ENCODE data around the gene PRSS56.
"Not testable (repeated sequence)": the region's sequence is repeated elsewhere in the genome, so short reads cannot be mapped to it uniquely, and the experiment has no call there.

PRSS56 gene

GRCh38 chr2:232524771-232525170 is 4.6 kb downstream of the PRSS56 start:
- DNase-seq (ENCODE audit: low read depth in 2 of 2, low spot score in 1 of 2) = no peak

DNA sequence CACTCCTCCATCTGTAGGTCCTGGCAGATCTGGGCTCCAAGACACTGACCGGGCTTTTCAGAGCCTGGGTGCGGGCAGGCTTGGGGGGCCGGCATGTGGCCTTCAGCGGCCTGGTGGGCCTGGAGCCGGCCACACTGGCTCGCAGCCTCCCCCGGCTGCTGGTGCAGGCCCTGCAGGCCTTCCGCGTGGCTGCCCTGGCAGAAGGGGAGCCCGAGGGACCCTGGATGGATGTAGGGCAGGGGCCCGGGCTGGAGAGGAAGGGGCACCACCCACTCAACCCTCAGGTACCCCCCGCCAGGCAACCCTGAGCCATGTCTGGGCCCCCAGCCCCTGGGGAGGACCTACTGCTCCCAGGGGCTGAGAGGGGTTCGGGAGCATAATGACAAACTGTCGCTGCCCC is 5.0 kb downstream of the PRSS56 start:
- DNase-seq (ENCODE audit: low read depth in 2 of 2, low spot score in 1 of 2) = no peak

- no peak for DNase-seq (ENCODE audit: low read depth in 2 of 2, low spot score in 1 of 2)
Measured at GRCh38 chr2:232525791-232526371, 5.7 kb downstream of the PRSS56 start, which contains the start of gene CHRND. Gene CHRND, plus strand, starts transcription at chr2:232526160. Its CDS starts 56 bp downstream, at chr2:232526216.

DNA sequence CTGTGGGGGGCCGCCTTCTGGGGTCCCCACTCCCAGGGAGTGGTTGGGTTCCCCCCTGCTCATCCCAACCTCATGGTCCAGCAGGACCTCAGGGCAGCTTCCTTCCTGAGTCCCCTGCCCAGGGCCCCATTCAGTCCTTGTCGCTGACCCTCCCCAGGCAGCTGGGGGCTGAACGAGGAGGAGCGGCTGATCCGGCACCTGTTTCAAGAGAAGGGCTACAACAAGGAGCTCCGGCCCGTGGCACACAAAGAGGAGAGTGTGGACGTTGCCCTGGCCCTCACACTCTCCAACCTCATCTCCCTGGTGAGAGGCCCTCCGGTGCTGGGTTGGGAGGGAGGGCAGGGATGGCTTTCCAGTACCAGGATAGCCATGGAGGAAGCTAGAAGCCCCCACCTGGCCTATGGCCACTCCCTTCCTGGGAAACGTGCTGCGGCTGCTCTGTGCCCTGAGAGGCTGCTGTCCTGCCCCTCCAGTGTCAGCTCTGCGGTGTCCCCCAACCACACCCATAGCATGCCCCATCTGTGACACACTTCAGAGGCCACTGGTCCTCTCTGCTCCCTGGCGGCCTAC is 6.3 kb downstream of the PRSS56 start:
- DNase-seq (ENCODE audit: low read depth in 2 of 2, low spot score in 1 of 2) = no peak

DNA sequence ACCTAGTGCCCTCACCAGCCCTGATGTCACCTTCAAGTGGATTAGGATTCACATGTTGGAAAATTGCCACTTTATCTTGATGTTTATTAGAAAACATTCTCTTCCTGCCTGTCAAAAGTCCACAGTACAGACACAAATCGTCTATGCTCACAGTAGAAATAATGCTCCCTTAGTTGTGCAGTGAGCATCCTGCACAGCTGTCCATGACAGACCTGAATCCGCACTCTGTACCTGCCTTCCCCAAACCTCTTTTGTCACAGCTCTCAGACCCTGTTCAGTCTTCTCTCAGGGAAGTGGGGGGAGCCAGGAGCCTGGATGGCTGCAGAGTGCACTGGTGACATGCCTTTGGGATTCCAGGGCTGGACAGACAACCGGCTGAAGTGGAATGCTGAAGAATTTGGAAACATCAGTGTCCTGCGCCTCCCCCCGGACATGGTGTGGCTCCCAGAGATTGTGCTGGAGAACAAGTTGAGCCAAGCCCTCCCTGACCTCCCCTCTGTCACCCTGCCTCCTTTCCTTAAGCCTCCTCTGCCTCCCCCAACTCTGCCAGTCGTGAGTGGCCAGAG is 7.8 kb downstream of the PRSS56 start:
- DNase-seq (ENCODE audit: low read depth in 2 of 2, low spot score in 1 of 2) = no peak

DNA sequence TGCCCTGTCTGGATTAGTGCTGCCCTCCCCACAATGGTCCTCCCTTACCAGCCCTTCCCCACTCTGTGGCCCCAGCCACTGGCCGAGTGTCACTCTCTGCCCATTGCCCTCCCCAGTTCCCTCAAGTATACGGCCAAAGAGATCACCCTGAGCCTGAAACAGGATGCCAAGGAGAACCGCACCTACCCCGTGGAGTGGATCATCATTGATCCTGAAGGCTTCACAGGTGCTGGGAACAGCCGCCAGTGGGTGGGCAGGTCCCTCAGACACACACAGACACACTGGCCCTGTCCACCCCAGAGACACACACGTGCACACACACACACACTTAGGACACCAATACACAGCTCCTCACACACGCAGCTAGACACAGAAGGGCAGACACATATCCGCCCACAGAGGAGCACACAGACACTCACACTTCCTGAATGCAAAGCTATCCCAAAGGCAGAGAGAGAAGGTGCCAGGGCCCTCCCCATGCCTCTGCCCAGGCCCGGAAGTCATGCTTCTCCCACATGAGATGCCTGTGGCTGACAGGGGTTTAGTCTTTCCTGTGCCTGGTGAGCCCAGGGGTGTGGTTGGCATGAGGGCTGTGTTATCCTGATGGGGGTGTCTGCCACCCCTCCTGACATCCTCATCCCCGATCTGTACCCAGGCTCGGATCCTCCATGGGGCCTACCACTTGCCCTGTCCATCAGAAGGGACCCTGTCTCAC is 8.7 kb downstream of the PRSS56 start:
- no peak for DNase-seq (ENCODE audit: low read depth in 2 of 2, low spot score in 1 of 2)

GRCh38 chr2:232529806-232530547 is 9.8 kb downstream of the PRSS56 start:
- DNase-seq (ENCODE audit: low read depth in 2 of 2, low spot score in 1 of 2) = no peak

- no peak for DNase-seq (ENCODE audit: low read depth in 2 of 2, low spot score in 1 of 2)
Measured at GRCh38 chr2:232530626-232531260, 10.6 kb downstream of the PRSS56 start.

GRCh38 chr2:232532419-232532818 is 12.2 kb downstream of the PRSS56 start:
- DNase-seq (ENCODE audit: low read depth in 2 of 2, low spot score in 1 of 2) = no peak

DNA sequence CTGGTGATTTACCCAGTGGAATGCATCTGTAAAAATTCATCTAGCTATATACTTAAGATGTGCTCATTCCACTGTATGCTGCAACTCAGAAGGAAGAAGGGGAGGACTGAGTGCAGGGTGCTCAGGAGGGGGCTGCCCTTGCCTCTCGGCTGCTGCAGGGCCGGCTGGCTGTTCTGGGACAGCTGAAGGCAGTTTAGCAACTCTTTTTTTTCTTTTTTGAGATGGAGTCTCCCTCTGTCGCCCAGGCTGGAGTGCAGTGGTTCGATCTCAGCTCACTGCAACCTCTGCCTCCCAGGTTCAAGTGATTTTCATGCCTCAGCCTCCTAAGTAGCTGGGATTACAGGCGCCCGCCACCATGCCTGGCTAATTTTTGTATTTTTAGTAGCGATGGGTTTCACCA is 12.6 kb downstream of the PRSS56 start:
- not testable (repeated sequence) for DNase-seq (ENCODE audit: low read depth in 2 of 2, low spot score in 1 of 2)

DNA sequence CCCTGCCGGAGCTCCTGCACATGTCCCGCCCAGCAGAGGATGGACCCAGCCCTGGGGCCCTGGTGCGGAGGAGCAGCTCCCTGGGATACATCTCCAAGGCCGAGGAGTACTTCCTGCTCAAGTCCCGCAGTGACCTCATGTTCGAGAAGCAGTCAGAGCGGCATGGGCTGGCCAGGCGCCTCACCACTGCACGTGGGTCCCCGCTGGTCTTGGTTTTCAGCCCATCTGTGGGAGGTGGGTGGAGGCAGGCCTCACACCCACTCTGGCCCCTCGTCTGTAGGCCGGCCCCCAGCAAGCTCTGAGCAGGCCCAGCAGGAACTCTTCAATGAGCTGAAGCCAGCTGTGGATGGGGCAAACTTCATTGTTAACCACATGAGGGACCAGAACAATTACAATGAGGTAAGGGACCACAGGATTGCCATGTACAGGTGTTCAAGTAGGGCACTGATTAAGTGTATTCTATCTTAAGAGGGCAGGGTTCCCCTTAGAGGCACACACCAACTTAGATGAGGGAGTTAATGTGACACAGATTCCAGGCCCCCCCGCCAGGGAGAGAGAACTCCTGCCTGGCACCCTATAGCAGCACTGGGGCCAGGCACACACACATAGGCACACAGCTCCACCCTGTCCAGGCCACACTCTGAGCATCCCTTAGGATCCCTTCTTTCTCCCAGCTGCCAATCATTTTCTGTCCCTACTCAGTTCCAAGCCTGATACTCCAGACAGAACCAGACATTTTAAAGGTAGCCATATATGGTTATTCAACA is 13.9 kb downstream of the PRSS56 start:
- no peak for DNase-seq (ENCODE audit: low read depth in 2 of 2, low spot score in 1 of 2)

- DNase-seq (ENCODE audit: low read depth in 2 of 2, low spot score in 1 of 2) = no peak
Measured at GRCh38 chr2:232534940-232535651, 14.9 kb downstream of the PRSS56 start.

- DNase-seq (ENCODE audit: low read depth in 2 of 2, low spot score in 1 of 2) = no peak
Measured at GRCh38 chr2:232535761-232536530, 15.8 kb downstream of the PRSS56 start.

DNA sequence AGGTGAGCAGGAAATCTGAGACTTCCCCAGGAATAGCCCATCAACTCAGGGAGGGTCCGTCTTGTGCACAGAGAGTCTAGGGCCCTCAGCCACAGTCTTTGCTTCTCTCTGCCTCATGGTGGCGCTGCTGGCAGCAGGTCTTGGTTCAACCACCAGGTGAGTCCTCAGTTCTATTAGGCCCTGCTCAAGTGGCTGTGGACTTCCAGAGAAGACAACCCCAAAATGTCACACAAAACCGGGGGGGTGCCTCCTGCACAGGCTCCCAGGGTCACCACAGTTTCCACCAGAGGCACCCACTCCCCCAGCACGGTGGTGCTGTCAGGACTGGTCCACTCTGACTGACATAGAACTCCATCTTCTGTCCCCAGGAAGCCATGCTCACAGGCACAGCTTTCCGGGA is 16.9 kb downstream of the PRSS56 start:
- DNase-seq (ENCODE audit: low read depth in 2 of 2, low spot score in 1 of 2) = no peak

DNA sequence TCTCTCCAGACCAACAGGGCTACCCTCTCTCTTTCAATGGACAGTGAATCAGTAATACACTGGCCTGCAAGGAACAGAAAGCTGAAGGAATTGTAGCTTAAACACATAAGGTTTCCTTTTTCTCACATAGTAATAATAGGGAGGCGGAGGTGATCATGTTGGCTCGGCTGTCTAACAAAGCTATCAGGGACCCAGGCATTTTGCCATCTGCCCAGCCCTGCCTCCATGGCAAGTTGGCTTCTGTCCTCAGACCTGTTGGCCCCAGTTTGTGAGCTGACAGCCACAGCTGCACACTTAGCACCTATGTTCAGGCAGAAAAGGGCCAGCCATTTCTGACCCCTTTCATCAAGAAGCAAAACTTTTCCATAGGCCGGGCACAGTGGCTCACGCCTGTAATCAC is 17.3 kb downstream of the PRSS56 start:
- no peak for DNase-seq (ENCODE audit: low read depth in 2 of 2, low spot score in 1 of 2)

DNA sequence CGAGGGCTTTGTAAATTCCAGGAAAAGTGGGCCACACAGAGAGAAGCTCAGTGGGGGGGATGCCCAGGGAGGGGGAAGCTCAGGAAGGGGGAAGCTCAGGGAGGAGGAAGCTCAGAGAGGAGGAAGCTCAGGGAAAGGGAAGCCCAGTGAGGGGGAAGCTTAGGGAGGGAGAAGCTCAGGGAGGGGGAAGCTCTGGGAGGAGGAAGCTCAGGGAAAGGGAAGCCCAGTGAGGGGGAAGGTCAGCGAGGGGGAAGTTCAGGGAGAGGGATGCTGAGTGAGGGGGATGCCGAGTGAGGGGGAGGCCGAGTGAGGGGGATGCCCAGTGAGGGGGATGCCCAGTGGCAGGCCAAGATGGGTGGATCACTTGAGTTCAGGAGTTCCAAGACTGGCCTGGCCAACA is 18.5 kb downstream of the PRSS56 start:
- DNase-seq (ENCODE audit: low read depth in 2 of 2, low spot score in 1 of 2) = no peak

- no peak for DNase-seq (ENCODE audit: low read depth in 2 of 2, low spot score in 1 of 2)
Measured at GRCh38 chr2:232539298-232540231, 19.4 kb downstream of the PRSS56 start, which contains the start of gene CHRNG. Gene CHRNG, plus strand, starts transcription at chr2:232539692. Its CDS starts 56 bp downstream, at chr2:232539748.

All from stimulated activated CD8-positive, alpha-beta memory T cell treated with anti-CD3 and anti-CD28 coated beads, Interleukin-4, amount 100 ng/mL, for 1 hour (primary cell).